Upper lobe of left lung (tissue), 4 donors: ENCODE data around the gene USP48.

Experiments used
- EP300 ChIP-seq, 4 donors: sonication (generic); formaldehyde crosslinking; IDR thresholded peaks; one replicate each; pipeline ENCODE4 v1.5.1; 2017; ENCODE audit warnings: antibody characterized with exemption in 4 of 4, control low read depth in 2 of 4
- POLR2AphosphoS5 ChIP-seq, 2 donors: sonication (generic); formaldehyde crosslinking; IDR thresholded peaks; one replicate each; pipeline ENCODE4 v1.5.1; 2017; ENCODE audit warnings: antibody characterized with exemption in 2 of 2
- TF ChIP-seq, protein P1 (sequence below), 6 experiments: fragments of 450-650 bp in 4 of 6; fragments of 200-600 bp in 2 of 6; sonication (generic) in 2 of 6; IDR thresholded peaks; one replicate each; pipeline ENCODE4 v1.5.1; 2016 to 2019; ENCODE audit warnings: antibody characterized with exemption in 6 of 6

- TF ChIP-seq POLR2AphosphoS5 (IDR thresholded peaks at IDR 0.05) (no peak), EP300 (IDR thresholded peaks at IDR 0.05) (no peak)
- TF ChIP-seq, protein P1, sequence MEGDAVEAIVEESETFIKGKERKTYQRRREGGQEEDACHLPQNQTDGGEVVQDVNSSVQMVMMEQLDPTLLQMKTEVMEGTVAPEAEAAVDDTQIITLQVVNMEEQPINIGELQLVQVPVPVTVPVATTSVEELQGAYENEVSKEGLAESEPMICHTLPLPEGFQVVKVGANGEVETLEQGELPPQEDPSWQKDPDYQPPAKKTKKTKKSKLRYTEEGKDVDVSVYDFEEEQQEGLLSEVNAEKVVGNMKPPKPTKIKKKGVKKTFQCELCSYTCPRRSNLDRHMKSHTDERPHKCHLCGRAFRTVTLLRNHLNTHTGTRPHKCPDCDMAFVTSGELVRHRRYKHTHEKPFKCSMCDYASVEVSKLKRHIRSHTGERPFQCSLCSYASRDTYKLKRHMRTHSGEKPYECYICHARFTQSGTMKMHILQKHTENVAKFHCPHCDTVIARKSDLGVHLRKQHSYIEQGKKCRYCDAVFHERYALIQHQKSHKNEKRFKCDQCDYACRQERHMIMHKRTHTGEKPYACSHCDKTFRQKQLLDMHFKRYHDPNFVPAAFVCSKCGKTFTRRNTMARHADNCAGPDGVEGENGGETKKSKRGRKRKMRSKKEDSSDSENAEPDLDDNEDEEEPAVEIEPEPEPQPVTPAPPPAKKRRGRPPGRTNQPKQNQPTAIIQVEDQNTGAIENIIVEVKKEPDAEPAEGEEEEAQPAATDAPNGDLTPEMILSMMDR (IDR thresholded peaks at IDR 0.05): no peak
Observed at GRCh38 chr1:21681426-21681825, 101.5 kb downstream of the USP48 start.
